GM12865 (cell line): ENCODE measurements around the gene FIGN.

Experiments
- DNase-seq: peaks from one replicate; pipeline ENCODE4 v3.0.0; 2010; ENCODE audit warnings: low read depth
- H3K4me3 ChIP-seq: 2 replicates; pipeline ENCODE4 v1.5.1; 2011; ENCODE audit warnings: mild to moderate bottlenecking, low read depth, low read length, control low read depth
- TF ChIP-seq, protein P1 (sequence below): IDR thresholded peaks from 2 replicates; pipeline ENCODE4 v1.5.1; 2011; ENCODE audit warnings: low read length, control low read depth, low read depth, inconsistent platforms; ENCODE audit not compliant: insufficient read depth; ENCODE audit errors: missing control alignments

Gene FIGN

GRCh38 chr2:163719331-163719730 is 16.5 kb downstream of the FIGN start:
- TF ChIP-seq, protein P1, sequence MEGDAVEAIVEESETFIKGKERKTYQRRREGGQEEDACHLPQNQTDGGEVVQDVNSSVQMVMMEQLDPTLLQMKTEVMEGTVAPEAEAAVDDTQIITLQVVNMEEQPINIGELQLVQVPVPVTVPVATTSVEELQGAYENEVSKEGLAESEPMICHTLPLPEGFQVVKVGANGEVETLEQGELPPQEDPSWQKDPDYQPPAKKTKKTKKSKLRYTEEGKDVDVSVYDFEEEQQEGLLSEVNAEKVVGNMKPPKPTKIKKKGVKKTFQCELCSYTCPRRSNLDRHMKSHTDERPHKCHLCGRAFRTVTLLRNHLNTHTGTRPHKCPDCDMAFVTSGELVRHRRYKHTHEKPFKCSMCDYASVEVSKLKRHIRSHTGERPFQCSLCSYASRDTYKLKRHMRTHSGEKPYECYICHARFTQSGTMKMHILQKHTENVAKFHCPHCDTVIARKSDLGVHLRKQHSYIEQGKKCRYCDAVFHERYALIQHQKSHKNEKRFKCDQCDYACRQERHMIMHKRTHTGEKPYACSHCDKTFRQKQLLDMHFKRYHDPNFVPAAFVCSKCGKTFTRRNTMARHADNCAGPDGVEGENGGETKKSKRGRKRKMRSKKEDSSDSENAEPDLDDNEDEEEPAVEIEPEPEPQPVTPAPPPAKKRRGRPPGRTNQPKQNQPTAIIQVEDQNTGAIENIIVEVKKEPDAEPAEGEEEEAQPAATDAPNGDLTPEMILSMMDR: no peak
- H3K4me3 ChIP-seq: no peak overlapping the region
- no peak for DNase-seq

GRCh38 chr2:163717993-163718680 is 17.7 kb downstream of the FIGN start:
- H3K4me3 ChIP-seq: no peak overlapping the region
- no peak for DNase-seq
- TF ChIP-seq, protein P1: no peak

- H3K4me3 ChIP-seq: no peak overlapping the region
- no peak for DNase-seq
- TF ChIP-seq, protein P1: no peak
These were observed 18.3 kb downstream of the FIGN start for GRCh38 chr2:163717515-163717914.

GRCh38 chr2:163716101-163716500 is 19.7 kb downstream of the FIGN start:
- no peak overlapping the region for H3K4me3 ChIP-seq
- TF ChIP-seq, protein P1: no peak
- DNase-seq: no peak

GRCh38 chr2:163715668-163716067 is 20.1 kb downstream of the FIGN start:
- TF ChIP-seq, protein P1: no peak
- no peak for DNase-seq

GRCh38 chr2:163715199-163715598 is 20.6 kb downstream of the FIGN start:
- no peak overlapping the region for H3K4me3 ChIP-seq
- no peak for DNase-seq
- TF ChIP-seq, protein P1: no peak

More at GRCh38 chr2:163715668-163716067, 20.1 kb downstream of the FIGN start:
- no peak overlapping the region for H3K4me3 ChIP-seq
